ENCODE data around the gene HOXD1. TPM values are rescaled to one million over a fixed set of nuclear protein-coding genes. Genes with fewer than 3 reads are reported as not detected.

HOXD1 gene
- total and polyA plus RNA-seq, 2 of the 4 experiments (the other 2 are of a cell fraction): not detected

DNA sequence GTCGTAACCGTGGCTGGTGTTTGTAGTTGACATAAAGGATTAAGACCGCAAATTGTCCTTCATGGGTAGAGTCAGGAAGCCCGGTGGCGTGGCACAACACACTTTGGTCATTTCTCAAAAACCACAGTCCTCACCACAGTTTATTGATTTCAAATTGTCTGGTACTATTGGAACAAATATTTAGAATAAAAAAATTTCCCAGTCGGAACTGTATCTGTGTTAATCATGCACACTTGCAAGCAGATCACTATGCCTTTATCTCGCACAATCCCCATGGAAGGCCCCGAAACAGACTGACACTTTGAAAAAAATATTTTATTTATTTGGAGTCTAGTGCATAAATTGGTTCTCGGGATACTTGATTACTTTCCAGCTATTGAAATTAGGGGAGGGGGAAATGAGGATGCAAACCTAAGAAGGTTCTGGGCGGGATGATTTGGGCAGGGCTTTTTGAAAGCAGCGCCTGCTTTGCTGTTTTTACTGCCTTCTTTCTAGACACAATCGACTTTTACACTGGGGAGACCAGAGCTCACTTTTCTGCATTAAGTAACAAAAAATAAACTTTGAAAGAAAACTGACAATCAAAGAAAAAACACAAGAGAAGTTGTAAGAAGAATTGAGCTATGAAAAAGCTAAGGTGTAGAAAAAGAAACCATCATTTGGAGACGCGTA, 15.4 kb upstream of the HOXD1 start:
- Histone ChIP-seq H3K4ac (ENCODE audit: low read depth, low read length) (no peak overlapping the region), H3K14ac (replicated peaks; ENCODE audit: low read depth, low read length) (no peak overlapping the region), H3K56ac (ENCODE audit: extremely low read depth, insufficient read depth, low read length) (no peak overlapping the region), H3K27me3 (ENCODE audit: control insufficient read depth, insufficient read depth, low read length) (peaks cover 75% of the 10 kb centered on the region), H3K9ac (ENCODE audit: low read depth, low read length) (no peak overlapping the region), H3K9me1 (ENCODE audit: insufficient read depth, low read length) (no peaks in the 10 kb centered on the region), H3K4me2 (ENCODE audit: low read depth, low read length) (no peak overlapping the region), H3K18ac (ENCODE audit: low read depth, low read length) (no peak overlapping the region), H4K8ac (ENCODE audit: low read depth in 2 of 2, low read length in 2 of 2) (no peak overlapping the region), H3K9me3 (ENCODE audit: control insufficient read depth, insufficient read depth, low read length) (peaks cover 10% of the 10 kb centered on the region), H2BK15ac (ENCODE audit: low read depth, low read length) (no peak overlapping the region), H3K4me1 (ENCODE audit: control insufficient read depth, insufficient read depth, low read length) (no peaks in the 10 kb centered on the region), H3K27ac (ENCODE audit: insufficient read depth, low read length) (no peak overlapping the region), H2AK9ac (replicated peaks; ENCODE audit: low read depth, low read length, poor library complexity) (no peak overlapping the region), H2BK5ac (ENCODE audit: low read depth, low read length, poor library complexity, severe bottlenecking) (no peak overlapping the region), H3K79me1 (ENCODE audit: low read depth in 1 of 2, low read length in 2 of 2) (no peaks in the 10 kb centered on the region), H4K20me1 (ENCODE audit: insufficient read depth, low read length) (no peaks in the 10 kb centered on the region), H2AK5ac (ENCODE audit: low read depth, low read length) (no peak overlapping the region), H3K4me3 (ENCODE audit: insufficient read depth, low read depth, low read length) (no peak overlapping the region), H4K91ac (ENCODE audit: insufficient read depth, low read depth, low read length) (no peak overlapping the region), H3K23ac (ENCODE audit: low read depth, low read length) (no peak overlapping the region), H4K5ac (ENCODE audit: low read depth, low read length) (no peak overlapping the region), H3K36me3 (ENCODE audit: control insufficient read depth, insufficient read depth, low read length) (no peaks in the 10 kb centered on the region), H2BK120ac (ENCODE audit: low read depth, low read length) (no peak overlapping the region), H2AFZ (replicated peaks; ENCODE audit: low read length, poor library complexity) (no peak overlapping the region), H2BK20ac (ENCODE audit: low read depth, low read length) (no peak overlapping the region)
- dilution Hi-C loops (cut with HindIII; ENCODE audit: low sequenced_read_pairs, unreplicated experiment) (no loop called here), in situ Hi-C loops (cut with MboI; ENCODE audit: low sequenced_read_pairs) (no loop called here), intact Hi-C loops (cut with micrococcal nuclease) (no loop called here)
- no peak for ATAC-seq (ENCODE audit: low read depth)
- BruUV-seq (replicated peaks): no TSS peak
- WGBS, 2 experiments (ENCODE audit: extremely low coverage in 2 of 2, insufficient read length in 1 of 2): no CpG with 5 or more reads among the region's 14 CpGs
- POLR2A ChIA-PET (ENCODE audit: unreplicated experiment): no interaction called here
- CTCF ChIA-PET: no interaction called here
- DNase-seq: no peak
- TF ChIP-seq CHD1 (IDR thresholded peaks at IDR 0.05; ENCODE audit: low read depth, low read length) (no peak), RAD21 (IDR thresholded peaks at IDR 0.05; ENCODE audit: low read length) (no peak), NFE2L2 (IDR thresholded peaks at IDR 0.05; ENCODE audit: low read depth, low read length) (no peak), RCOR1 (IDR thresholded peaks at IDR 0.05; ENCODE audit: insufficient replicate concordance, low read length) (no peak), BHLHE40 (IDR thresholded peaks at IDR 0.05; ENCODE audit: low read depth, low read length) (no peak), FOS (IDR thresholded peaks at IDR 0.05; ENCODE audit: low read depth, low read length) (no peak), POLR2A (IDR thresholded peaks at IDR 0.05; ENCODE audit: low read depth, low read length) (no peak), MAZ (IDR thresholded peaks at IDR 0.05; ENCODE audit: borderline replicate concordance, low read depth, low read length) (no peak), CEBPB (IDR thresholded peaks at IDR 0.05; ENCODE audit: low read depth, low read length) (no peak)
- TF ChIP-seq, protein P1, sequence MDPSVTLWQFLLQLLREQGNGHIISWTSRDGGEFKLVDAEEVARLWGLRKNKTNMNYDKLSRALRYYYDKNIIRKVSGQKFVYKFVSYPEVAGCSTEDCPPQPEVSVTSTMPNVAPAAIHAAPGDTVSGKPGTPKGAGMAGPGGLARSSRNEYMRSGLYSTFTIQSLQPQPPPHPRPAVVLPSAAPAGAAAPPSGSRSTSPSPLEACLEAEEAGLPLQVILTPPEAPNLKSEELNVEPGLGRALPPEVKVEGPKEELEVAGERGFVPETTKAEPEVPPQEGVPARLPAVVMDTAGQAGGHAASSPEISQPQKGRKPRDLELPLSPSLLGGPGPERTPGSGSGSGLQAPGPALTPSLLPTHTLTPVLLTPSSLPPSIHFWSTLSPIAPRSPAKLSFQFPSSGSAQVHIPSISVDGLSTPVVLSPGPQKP (IDR thresholded peaks at IDR 0.05; ENCODE audit: borderline replicate concordance, low read depth, low read length): no peak
- TF ChIP-seq, protein P2, sequence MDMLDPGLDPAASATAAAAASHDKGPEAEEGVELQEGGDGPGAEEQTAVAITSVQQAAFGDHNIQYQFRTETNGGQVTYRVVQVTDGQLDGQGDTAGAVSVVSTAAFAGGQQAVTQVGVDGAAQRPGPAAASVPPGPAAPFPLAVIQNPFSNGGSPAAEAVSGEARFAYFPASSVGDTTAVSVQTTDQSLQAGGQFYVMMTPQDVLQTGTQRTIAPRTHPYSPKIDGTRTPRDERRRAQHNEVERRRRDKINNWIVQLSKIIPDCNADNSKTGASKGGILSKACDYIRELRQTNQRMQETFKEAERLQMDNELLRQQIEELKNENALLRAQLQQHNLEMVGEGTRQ (IDR thresholded peaks at IDR 0.05; ENCODE audit: low read depth, low read length): no peak
- TF ChIP-seq, protein P3, sequence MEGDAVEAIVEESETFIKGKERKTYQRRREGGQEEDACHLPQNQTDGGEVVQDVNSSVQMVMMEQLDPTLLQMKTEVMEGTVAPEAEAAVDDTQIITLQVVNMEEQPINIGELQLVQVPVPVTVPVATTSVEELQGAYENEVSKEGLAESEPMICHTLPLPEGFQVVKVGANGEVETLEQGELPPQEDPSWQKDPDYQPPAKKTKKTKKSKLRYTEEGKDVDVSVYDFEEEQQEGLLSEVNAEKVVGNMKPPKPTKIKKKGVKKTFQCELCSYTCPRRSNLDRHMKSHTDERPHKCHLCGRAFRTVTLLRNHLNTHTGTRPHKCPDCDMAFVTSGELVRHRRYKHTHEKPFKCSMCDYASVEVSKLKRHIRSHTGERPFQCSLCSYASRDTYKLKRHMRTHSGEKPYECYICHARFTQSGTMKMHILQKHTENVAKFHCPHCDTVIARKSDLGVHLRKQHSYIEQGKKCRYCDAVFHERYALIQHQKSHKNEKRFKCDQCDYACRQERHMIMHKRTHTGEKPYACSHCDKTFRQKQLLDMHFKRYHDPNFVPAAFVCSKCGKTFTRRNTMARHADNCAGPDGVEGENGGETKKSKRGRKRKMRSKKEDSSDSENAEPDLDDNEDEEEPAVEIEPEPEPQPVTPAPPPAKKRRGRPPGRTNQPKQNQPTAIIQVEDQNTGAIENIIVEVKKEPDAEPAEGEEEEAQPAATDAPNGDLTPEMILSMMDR (conservative IDR thresholded peaks at IDR 0.05; ENCODE audit: low read depth, low read length): no peak

Measured in IMR-90 (cell line).